ENCODE results near the gene LRIT2.

LRIT2 gene

DNA sequence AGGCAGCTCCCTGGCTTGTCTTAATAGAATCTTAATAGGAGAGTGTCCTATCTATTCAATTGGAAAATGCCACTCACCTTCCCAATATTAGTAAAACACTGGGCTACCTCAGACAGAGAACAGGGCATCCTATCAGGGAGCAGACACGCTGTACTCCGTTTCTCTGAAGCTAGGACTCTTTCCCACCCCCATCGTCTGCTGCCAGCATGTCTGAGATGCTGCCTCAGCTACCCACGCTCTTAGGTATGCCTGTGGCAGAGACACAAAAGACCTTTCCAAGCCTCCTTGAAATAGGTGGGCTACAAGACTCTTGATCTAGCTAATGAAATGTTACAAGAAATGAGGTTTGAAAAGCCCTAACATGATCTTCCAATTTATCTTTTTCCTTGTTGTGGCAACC, 2.5 kb upstream of the LRIT2 start:
- peaks cover 12% of the 10 kb centered on the region for H3K27me3 Mint-ChIP-seq (ENCODE audit: low read depth)
- no peaks in the 10 kb centered on the region for H3K4me1 Mint-ChIP-seq (ENCODE audit: low read depth)
- no peaks in the 10 kb centered on the region for H3K9me3 Mint-ChIP-seq
- no peak overlapping the region for H3K27ac Mint-ChIP-seq
- H3K4me3 Mint-ChIP-seq, result no peak overlapping the region
- no peaks in the 10 kb centered on the region for H3K36me3 Mint-ChIP-seq (ENCODE audit: low read depth)

DNA sequence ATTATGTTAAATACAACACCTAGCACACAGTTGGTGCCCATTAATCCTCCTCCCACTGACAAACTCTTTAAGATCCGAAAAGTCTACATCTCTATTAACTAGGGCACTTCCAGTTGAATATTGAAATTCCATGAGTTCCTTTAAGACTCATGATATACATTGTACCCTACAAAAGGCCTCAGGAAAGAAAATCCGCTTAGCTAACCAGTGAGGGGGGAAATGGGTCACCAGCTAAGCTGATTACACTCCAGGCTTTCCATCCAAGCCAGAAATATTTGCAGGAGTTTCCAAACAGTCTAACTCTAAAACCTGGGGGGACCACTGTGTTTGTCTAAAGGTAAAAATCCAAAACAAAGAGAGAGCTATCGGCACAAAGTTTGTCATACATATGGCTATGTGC, 1.3 kb upstream of the LRIT2 start:
- Mint-ChIP-seq H3K9me3 (no peaks in the 10 kb centered on the region), H3K4me3 (no peak overlapping the region), H3K27me3 (ENCODE audit: low read depth) (peaks cover 12% of the 10 kb centered on the region), H3K36me3 (ENCODE audit: low read depth) (no peaks in the 10 kb centered on the region), H3K27ac (no peak overlapping the region), H3K4me1 (ENCODE audit: low read depth) (no peaks in the 10 kb centered on the region)

DNA sequence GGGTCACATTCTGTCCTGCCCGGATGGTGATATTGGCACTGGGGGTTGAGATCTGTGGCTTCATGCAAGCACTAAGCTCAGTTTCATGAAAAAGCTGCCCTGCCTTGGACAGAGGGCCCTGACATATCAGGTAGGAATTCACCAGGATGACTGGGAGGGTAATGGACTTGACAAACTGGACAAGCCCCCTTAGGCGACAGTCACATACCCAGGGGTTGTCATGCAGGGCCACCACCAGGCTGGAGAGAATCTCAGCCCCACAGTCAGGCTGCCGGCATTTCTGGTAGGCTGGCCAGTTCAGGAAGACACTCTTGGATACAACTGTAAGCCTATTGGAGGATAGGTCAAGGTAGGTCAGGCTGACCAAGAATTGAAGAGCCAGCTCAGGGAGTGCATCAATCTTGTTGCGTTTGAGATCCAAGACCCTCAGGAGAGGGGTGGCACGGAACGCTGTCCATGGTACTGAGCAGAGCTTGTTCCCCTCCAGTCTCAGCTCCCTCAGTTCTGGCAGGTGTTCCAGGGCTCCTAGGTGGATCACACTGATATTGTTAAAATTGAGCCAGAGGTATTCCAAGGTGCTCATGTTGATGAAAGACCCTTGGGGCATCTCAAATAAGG, 824 bp downstream of the LRIT2 start:
- H3K36me3 Mint-ChIP-seq (ENCODE audit: low read depth), result no peaks in the 10 kb centered on the region
- H3K27ac Mint-ChIP-seq, result no peak overlapping the region
- no peaks in the 10 kb centered on the region for H3K4me1 Mint-ChIP-seq (ENCODE audit: low read depth)

DNA sequence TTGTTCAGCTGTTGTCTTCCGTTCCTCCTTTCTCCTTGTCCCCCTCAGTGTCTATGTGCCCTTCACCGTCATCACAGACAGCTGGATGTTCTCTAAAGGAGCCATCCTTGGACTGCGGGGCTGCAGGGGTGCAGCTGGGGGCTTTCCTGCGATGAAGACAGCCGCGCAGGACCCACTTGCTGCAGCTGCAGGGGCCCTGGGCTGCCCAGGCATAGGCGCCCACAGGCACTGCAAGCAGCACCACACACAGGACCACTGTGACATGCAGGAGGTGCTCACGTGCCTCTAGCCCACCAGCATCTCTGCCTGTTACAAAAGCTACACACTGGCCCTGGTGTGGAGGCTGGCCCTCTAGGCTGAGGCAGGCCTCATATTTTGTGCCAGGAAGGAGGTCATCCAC, 3.4 kb downstream of the LRIT2 start:
- Mint-ChIP-seq H3K27ac (no peak overlapping the region), H3K36me3 (ENCODE audit: low read depth) (no peaks in the 10 kb centered on the region), H3K9me3 (peaks cover 12% of the 10 kb centered on the region), H3K4me3 (no peak overlapping the region), H3K27me3 (ENCODE audit: low read depth) (peaks cover 5% of the 10 kb centered on the region), H3K4me1 (ENCODE audit: low read depth) (no peaks in the 10 kb centered on the region)

More for the DNA sequence above, 824 bp downstream of the LRIT2 start:
- Mint-ChIP-seq H3K27me3 (ENCODE audit: low read depth) (peaks cover 12% of the 10 kb centered on the region), H3K4me3 (no peak overlapping the region), H3K9me3 (peaks cover 8% of the 10 kb centered on the region)

DNA sequence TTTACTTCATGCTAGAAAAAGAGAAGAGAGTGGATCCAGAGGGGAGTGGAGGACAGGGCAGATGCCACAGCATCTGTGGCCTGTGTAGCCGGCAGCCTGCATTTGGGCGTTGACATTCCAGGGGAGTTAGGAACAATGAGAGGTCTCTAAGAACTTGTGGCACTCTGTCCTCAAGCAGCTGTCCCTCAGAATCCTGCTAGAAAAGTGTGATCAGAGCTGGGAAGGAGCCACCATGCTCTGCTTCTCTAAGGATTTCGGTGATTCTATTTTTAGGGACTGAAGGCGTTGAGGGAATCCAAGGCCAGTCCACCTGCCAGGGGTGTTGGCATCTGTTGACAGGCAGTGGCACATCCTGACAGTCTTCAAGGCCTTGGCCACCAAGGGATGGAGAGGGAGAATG, 7.6 kb downstream of the LRIT2 start:
- H3K9me3 Mint-ChIP-seq, result peaks cover 12% of the 10 kb centered on the region
- no peaks in the 10 kb centered on the region for H3K36me3 Mint-ChIP-seq (ENCODE audit: low read depth)
- H3K27me3 Mint-ChIP-seq (ENCODE audit: low read depth), result no peaks in the 10 kb centered on the region
- no peak overlapping the region for H3K27ac Mint-ChIP-seq
- no peaks in the 10 kb centered on the region for H3K4me1 Mint-ChIP-seq (ENCODE audit: low read depth)
- H3K4me3 Mint-ChIP-seq, result no peak overlapping the region

DNA sequence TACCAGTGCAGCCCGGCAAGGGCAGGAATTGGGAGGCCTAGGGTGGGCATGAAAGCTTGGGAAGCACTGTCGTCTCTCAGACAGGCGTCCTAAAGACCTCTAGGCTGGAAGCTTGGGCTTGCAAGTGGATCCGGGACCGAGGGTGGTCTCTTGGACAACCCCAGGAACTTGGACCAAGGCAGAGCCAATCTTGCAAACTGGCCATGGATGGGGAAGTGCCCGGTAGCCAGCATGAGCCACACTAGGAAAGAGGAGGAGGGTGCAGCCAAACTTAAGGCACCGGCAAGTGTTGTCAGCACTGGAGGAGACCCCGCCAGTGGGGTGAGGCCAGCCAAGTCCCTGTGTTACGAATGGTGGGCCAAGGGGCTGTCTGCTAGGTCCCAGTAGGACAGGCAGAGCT, 8.5 kb downstream of the LRIT2 start:
- Mint-ChIP-seq H3K9me3 (peaks cover 12% of the 10 kb centered on the region), H3K36me3 (ENCODE audit: low read depth) (no peaks in the 10 kb centered on the region), H3K27ac (no peak overlapping the region), H3K4me3 (no peak overlapping the region), H3K4me1 (ENCODE audit: low read depth) (no peaks in the 10 kb centered on the region), H3K27me3 (ENCODE audit: low read depth) (no peaks in the 10 kb centered on the region)

DNA sequence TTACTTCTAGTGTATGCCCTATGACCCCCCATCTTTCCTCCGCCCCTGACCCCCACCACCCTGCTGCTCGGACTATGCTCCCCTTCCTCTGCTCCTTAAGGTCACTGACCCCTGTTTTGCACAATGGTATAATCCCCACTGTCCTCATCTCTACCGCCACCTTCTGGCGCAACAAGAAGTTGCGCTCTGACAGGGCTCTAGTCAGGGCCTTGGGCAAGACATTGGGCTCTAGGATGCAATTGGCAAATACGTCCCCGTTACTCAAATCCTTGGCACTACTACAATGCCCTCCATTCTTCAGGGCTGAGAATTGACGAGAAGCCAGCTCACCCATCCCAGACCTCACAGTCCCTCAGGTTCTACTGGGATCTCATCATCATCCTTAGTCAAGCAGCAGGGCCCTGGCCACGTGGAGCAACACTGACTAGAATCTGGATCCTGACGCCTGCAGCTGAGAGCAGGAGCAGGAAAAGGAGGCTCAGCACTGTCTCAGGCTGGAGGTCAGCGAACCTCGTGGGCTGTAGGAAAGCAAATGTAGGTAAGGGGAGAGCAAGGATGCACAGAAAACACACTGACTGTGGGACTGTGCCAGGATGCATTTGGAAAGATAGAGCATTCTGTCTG, 10.6 kb downstream of the LRIT2 start:
- H3K4me1 Mint-ChIP-seq (ENCODE audit: low read depth), result no peaks in the 10 kb centered on the region
- peaks cover 6% of the 10 kb centered on the region for H3K9me3 Mint-ChIP-seq
- no peak overlapping the region for H3K27ac Mint-ChIP-seq
- no peaks in the 10 kb centered on the region for H3K27me3 Mint-ChIP-seq (ENCODE audit: low read depth)
- H3K4me3 Mint-ChIP-seq, result no peak overlapping the region
- no peaks in the 10 kb centered on the region for H3K36me3 Mint-ChIP-seq (ENCODE audit: low read depth)

DNA sequence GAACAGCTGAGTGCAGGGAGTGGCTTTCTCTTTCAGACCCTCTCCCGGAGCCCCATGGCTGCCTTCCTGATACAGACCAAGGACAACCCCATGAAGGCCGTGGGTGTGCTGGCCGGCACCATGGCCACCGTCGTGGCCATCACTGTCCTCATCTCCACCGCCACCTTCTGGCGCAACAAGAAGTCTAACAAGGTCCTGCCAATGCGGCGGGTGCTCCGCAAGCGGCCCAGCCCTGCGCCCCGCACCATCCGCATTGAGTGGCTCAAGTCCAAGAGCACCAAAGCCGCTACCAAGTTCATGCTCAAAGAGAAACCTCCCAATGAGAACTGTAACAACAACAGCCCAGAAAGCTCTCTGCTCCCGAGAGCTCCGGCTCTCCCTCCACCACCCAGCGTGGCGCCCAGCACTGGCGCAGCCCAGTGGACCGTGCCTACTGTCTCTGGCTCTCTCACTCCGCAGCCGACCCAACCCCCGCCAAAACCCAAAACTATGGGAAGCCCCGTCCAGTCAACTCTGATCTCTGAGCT, 11.2 kb downstream of the LRIT2 start:
- no peaks in the 10 kb centered on the region for H3K4me1 Mint-ChIP-seq (ENCODE audit: low read depth)
- peaks cover under 1% of the 10 kb centered on the region for H3K9me3 Mint-ChIP-seq
- no peaks in the 10 kb centered on the region for H3K27me3 Mint-ChIP-seq (ENCODE audit: low read depth)
- H3K36me3 Mint-ChIP-seq (ENCODE audit: low read depth), result no peaks in the 10 kb centered on the region
- no peak overlapping the region for H3K4me3 Mint-ChIP-seq
- no peak overlapping the region for H3K27ac Mint-ChIP-seq

DNA sequence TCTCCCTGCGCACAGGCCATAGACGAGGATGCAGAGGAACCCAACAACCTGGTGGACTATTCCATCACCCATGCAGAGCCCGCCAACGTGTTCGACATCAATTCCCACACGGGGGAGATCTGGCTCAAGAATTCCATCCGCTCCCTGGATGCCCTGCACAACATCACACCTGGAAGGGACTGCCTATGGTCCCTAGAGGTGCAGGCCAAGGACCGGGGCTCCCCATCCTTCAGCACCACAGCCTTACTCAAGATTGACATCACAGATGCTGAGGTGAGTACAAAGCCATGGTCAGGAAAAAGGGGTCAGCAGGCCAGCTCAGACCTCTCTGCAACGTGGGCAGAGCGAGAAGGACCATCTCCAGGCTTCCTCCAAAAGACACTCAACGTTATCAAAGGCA, 12.3 kb downstream of the LRIT2 start:
- Mint-ChIP-seq H3K4me3 (no peak overlapping the region), H3K9me3 (no peaks in the 10 kb centered on the region), H3K27ac (no peak overlapping the region), H3K27me3 (ENCODE audit: low read depth) (no peaks in the 10 kb centered on the region), H3K4me1 (ENCODE audit: low read depth) (no peaks in the 10 kb centered on the region), H3K36me3 (ENCODE audit: low read depth) (no peaks in the 10 kb centered on the region)

DNA sequence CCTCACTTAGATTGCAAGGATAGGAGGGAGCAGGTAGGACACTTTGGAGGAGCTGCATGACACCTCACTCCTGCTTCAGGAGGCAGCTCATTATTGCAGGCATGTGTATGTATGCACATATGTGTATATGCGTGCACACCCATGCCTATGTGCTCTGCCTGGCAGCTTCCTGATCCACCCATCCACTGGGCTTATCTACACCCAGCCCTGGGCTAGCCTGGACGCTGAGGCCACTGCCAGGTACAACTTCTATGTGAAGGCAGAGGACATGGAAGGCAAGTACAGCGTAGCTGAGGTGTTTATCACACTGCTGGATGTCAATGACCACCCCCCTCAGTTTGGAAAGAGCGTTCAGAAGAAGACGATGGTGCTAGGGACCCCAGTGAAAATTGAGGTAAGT, 13.3 kb downstream of the LRIT2 start:
- no peaks in the 10 kb centered on the region for H3K4me1 Mint-ChIP-seq (ENCODE audit: low read depth)
- no peak overlapping the region for H3K27ac Mint-ChIP-seq
- no peak overlapping the region for H3K4me3 Mint-ChIP-seq
- H3K36me3 Mint-ChIP-seq (ENCODE audit: low read depth), result no peaks in the 10 kb centered on the region
- H3K9me3 Mint-ChIP-seq, result no peaks in the 10 kb centered on the region
- H3K27me3 Mint-ChIP-seq (ENCODE audit: low read depth), result peaks cover 3% of the 10 kb centered on the region

DNA sequence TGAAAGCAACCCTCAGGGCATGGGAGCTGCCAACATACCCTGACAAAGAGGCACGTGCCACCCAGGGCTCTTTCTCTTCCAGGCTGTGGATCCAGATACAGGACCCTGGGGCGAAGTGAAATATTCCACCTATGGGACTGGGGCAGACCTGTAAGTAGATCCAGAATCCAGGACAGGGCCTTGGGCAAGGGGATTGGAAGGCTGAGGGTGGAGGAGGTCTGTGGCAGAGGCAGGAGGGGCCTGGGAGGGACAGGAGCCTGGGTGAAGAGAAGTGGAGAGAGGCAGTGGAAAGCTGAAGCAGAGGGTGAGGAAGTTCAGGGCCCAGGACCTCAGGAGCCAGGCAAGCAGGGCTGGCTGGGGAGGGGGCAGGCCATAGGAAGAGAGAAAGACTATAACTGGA, 13.8 kb downstream of the LRIT2 start:
- Mint-ChIP-seq H3K27me3 (ENCODE audit: low read depth) (peaks cover 7% of the 10 kb centered on the region), H3K9me3 (no peaks in the 10 kb centered on the region), H3K4me3 (no peak overlapping the region), H3K36me3 (ENCODE audit: low read depth) (no peaks in the 10 kb centered on the region), H3K27ac (no peak overlapping the region), H3K4me1 (ENCODE audit: low read depth) (no peaks in the 10 kb centered on the region)

DNA sequence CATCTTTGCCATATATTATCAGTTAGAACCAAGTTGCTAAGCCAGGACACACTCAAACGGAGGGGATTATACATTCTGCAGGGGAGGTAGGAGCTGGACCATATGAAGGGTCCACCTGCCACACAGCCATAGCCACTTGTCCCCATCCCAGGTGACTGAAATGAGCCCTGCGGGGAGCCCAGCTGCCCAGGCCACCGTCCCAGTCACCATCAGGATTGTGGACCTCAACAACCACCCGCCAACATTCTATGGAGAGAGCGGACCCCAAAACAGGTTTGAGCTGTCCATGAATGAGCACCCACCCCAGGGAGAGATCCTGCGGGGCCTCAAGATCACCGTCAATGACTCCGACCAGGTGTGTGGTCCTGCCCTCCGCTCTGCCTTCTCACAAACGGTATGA, 17.3 kb downstream of the LRIT2 start:
- H3K27me3 Mint-ChIP-seq (ENCODE audit: low read depth), result peaks cover 11% of the 10 kb centered on the region
- H3K27ac Mint-ChIP-seq, result no peak overlapping the region
- no peaks in the 10 kb centered on the region for H3K9me3 Mint-ChIP-seq
- no peak overlapping the region for H3K4me3 Mint-ChIP-seq
- H3K36me3 Mint-ChIP-seq (ENCODE audit: low read depth), result no peaks in the 10 kb centered on the region
- no peaks in the 10 kb centered on the region for H3K4me1 Mint-ChIP-seq (ENCODE audit: low read depth)

DNA sequence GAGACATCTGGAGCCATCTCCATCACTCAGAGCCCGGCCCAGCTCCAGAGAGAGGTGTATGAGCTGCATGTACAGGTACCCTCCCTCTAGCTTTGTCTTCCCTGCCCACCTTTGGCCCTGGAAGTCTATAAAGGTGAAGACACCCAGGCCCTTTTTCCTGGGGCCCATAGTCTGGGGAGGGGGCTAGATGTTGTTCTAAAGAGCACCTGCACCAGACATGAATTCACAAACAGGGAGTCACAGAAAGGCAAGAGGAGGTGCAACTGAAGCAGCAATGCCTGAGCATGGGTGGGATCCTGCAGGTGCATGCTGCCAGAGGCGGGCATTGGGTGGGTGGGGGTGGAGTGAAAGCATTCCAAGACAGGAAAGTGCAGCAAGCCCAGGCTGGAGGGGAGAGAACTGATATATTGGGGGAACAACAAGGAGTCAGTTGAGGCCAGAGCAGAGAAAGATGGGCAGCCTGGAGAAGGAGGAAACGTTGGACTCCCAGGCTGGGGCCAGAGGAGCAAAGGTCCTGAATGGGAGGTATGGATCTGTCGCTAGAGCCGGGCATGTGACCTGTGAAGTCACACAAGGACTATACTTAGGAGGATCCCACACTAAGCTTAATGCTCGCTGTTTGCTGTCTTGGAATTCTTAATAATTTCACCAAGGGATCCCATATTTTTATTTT, 19.4 kb downstream of the LRIT2 start:
- H3K4me3 Mint-ChIP-seq, result no peak overlapping the region
- H3K36me3 Mint-ChIP-seq (ENCODE audit: low read depth), result no peaks in the 10 kb centered on the region
- no peaks in the 10 kb centered on the region for H3K9me3 Mint-ChIP-seq
- H3K27ac Mint-ChIP-seq, result no peak overlapping the region
- peaks cover 11% of the 10 kb centered on the region for H3K27me3 Mint-ChIP-seq (ENCODE audit: low read depth)
- no peaks in the 10 kb centered on the region for H3K4me1 Mint-ChIP-seq (ENCODE audit: low read depth)

DNA sequence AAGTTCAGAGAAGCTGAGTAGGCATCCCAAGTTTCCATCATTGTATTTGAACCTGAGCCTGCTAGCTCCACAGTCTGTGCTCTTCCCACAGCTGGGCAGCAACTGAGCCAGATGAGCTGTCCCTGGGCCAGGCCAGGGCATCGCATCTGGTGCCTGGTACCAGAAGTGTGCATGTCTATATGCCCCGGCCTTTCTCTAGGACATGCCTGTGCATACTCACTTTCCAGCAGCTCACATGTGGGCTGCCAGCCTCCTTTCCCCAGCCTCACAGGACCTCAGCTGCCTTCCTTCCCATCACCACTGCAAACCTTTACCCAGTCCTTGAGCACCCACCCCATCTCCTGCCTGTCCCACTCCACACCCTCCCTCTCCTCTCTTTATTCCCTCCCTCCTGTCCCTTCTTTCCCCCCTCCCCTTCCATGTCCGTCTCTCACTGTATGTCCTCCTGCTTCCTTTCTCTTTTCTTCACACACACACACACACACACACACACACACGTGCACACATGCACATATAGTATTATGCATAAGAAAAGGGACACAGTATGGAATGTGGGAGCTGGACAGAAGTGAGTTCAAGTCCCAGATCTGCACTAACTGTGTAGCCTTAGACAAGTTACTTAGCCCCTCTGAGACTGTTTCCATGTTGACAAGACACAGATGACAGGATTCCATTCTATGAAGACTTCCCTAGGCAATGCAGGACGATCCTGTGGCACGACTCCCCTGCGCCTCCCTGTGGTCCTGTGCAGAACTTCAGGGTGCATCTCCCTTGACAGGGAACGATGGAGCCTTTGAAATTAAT, 20.1 kb downstream of the LRIT2 start:
- no peaks in the 10 kb centered on the region for H3K9me3 Mint-ChIP-seq
- H3K36me3 Mint-ChIP-seq (ENCODE audit: low read depth), result no peaks in the 10 kb centered on the region
- no peaks in the 10 kb centered on the region for H3K4me1 Mint-ChIP-seq (ENCODE audit: low read depth)
- H3K27me3 Mint-ChIP-seq (ENCODE audit: low read depth), result peaks cover 15% of the 10 kb centered on the region
- H3K4me3 Mint-ChIP-seq, result no peak overlapping the region
- H3K27ac Mint-ChIP-seq, result no peak overlapping the region
